ENCODE data around the gene P2RY12. TPM values are rescaled to one million over a fixed set of nuclear protein-coding genes. Genes with fewer than 3 reads are reported as not detected.

Gene P2RY12
- total and polyA plus RNA-seq, 10 of the 15 experiments (the other 5 are each of a cell fraction or from before 2014, with no cell fraction given): 0.27 to 1.0 (median 0.66) TPM; not detected in 2

- no peak overlapping the region for H3K27ac ChIP-seq (ENCODE audit: control insufficient read depth, insufficient read depth)
- ATAC-seq (no peak), DNase-seq (ENCODE audit: low read depth, low spot score) (no peak), FAIRE-seq (no peak)
- ChIA-PET RAD21 (ENCODE audit: unreplicated experiment) (interaction anchor here (1.3 kb wide), 1 partner anchor 16 kb away, joined by 3 read pairs; no protein-coding TSS in a partner anchor), SMC1A (ENCODE audit: uncharacterized antibody, unreplicated experiment) (interaction anchor here (1.1 to 2.3 kb wide), 2 partner anchors 19 to 24 kb away, joined by 3 to 8 read pairs; partner anchors contain the start of gene P2RY12), POLR2A (no interaction called here), CTCF (interaction anchor here (1.0 kb wide), 1 partner anchor 8 kb away, joined by 3 read pairs; no protein-coding TSS in a partner anchor)
- H3K36me3 ChIP-seq (ENCODE audit: control insufficient read depth in 2 of 2, insufficient read depth in 2 of 2, low read length in 1 of 2): no peaks in the 10 kb centered on the region
- H3K9ac ChIP-seq (ENCODE audit: control insufficient read depth, insufficient read depth, low read length): no peak overlapping the region
- H3K4me1 ChIP-seq (ENCODE audit: control insufficient read depth, insufficient read depth, low read length): no peaks in the 10 kb centered on the region
- H3K4me2 ChIP-seq (ENCODE audit: control insufficient read depth, insufficient read depth): no peak overlapping the region
- WGBS (ENCODE audit: insufficient coverage, insufficient replicate concordance, low lambda C conversion rate, missing lambda C conversion rate): 40% methylated on average over 2 of the region's 2 CpGs
- intact Hi-C loops (cut with micrococcal nuclease; ENCODE audit: unreplicated experiment) (no loop called here), in situ Hi-C loops (cut with MboI) (no loop called here)
- no peaks in the 10 kb centered on the region for H3K27me3 ChIP-seq (replicated peaks in 1 of 2; ENCODE audit: control insufficient read depth in 2 of 2, insufficient read depth in 2 of 2, low read length in 1 of 2)
- H3K9me3 ChIP-seq (replicated peaks; ENCODE audit: control insufficient read depth, insufficient read depth, low read length): no peaks in the 10 kb centered on the region
- no peak overlapping the region for H3K4me3 ChIP-seq
- H4K20me1 ChIP-seq (ENCODE audit: control insufficient read depth, insufficient read depth): no peaks in the 10 kb centered on the region
- no TSS peak for BruUV-seq (replicated peaks)
- no peak overlapping the region for H2AFZ ChIP-seq (ENCODE audit: control insufficient read depth, low read depth, low read length)
- H3K79me2 ChIP-seq (ENCODE audit: control insufficient read depth, insufficient read depth, low read length): no peaks in the 10 kb centered on the region
- TF ChIP-seq ETV6 (conservative IDR thresholded peaks at IDR 0.05 in 1 of 2, IDR thresholded peaks at IDR 0.05 in 1 of 2; ENCODE audit: borderline replicate concordance in 1 of 2, low read depth in 1 of 2): no peak
- no peak for TF ChIP-seq PAX8 (IDR thresholded peaks at IDR 0.05)
- TF ChIP-seq FOXM1 (IDR thresholded peaks at IDR 0.05; ENCODE audit: low read depth, low read length): no peak
- TF ChIP-seq EED (IDR thresholded peaks at IDR 0.05; ENCODE audit: low read depth): no peak
- no peak for TF ChIP-seq TCF12 (IDR thresholded peaks at IDR 0.05; ENCODE audit: low read depth, low read length)
- TF ChIP-seq SREBF1 (IDR thresholded peaks at IDR 0.05; ENCODE audit: low read length): no peak
- no peak for TF ChIP-seq EGR1 (IDR thresholded peaks at IDR 0.05; ENCODE audit: borderline replicate concordance in 1 of 2, low read depth in 2 of 2, low read length in 2 of 2)
- TF ChIP-seq RCOR1 (conservative IDR thresholded peaks at IDR 0.05; ENCODE audit: low read depth, low read length): no peak
- TF ChIP-seq MEF2A (IDR thresholded peaks at IDR 0.05; ENCODE audit: insufficient read depth, low read depth, low read length): no peak
- no peak for TF ChIP-seq KAT2A (conservative IDR thresholded peaks at IDR 0.05; ENCODE audit: control insufficient read depth, low read depth, low read length)
- no peak for TF ChIP-seq ASH2L (IDR thresholded peaks at IDR 0.05; ENCODE audit: borderline replicate concordance, low read depth)
- TF ChIP-seq KLF5 (IDR thresholded peaks at IDR 0.05; ENCODE audit: partially characterized antibody): no peak
- no peak for TF ChIP-seq ELK1 (IDR thresholded peaks at IDR 0.05; ENCODE audit: low read depth, low read length)
- no peak for TF ChIP-seq CBX3 (IDR thresholded peaks at IDR 0.05; ENCODE audit: borderline replicate concordance, low read depth)
- TF ChIP-seq ZBTB33 (IDR thresholded peaks at IDR 0.05): no peak
- TF ChIP-seq CTCF (IDR thresholded peaks at IDR 0.05 in 2 of 3, conservative IDR thresholded peaks at IDR 0.05 in 1 of 3; ENCODE audit: control insufficient read depth in 2 of 3, extremely low read depth in 1 of 3, insufficient read depth in 1 of 3, low read depth in 3 of 3, low read length in 3 of 3): no peak
Measured at GRCh38 chr3:151403246-151403645, 18.7 kb upstream of the P2RY12 start.
